SK-N-MC (cell line): Measurements from ENCODE around the gene RETREG2.

Experiments
- EZH2 ChIP-seq: fragments of 200-600 bp; sonication (generic); IDR thresholded peaks from one replicate; pipeline ENCODE4 v1.6.1; 2017; ENCODE audit warnings: antibody characterized with exemption
- FOXP2 ChIP-seq: optimal IDR thresholded peaks from 2 replicates; pipeline ENCODE3; 2011; ENCODE audit warnings: mild to moderate bottlenecking, moderate library complexity; ENCODE audit not compliant: insufficient read depth; ENCODE audit errors: extremely low read length, control extremely low read depth
- POLR2AphosphoS5 ChIP-seq: IDR thresholded peaks from 2 replicates; pipeline ENCODE4 v1.6.1; 2012; ENCODE audit warnings: mild to moderate bottlenecking, low read depth, low read length, borderline replicate concordance

- TF ChIP-seq EZH2 (no peak), POLR2AphosphoS5 (no peak), FOXP2 (no peak)
Measured at GRCh38 chr2:219207134-219207883, 29.2 kb downstream of the RETREG2 start.
